H1 (cell line): ENCODE data around the gene CACNA2D1. TPM values are rescaled to one million over a fixed set of nuclear protein-coding genes. Genes with fewer than 3 reads are reported as not detected.

Source experiments
- CTCF ChIA-PET: fragments of 300-600 bp; sonication (Branson Sonifier 250); formaldehyde crosslinking; loops from one replicate; lab custom pipeline; 2021; ENCODE audit not compliant: partially characterized antibody; lab: Charles Lee
- POLR2A ChIA-PET: fragments of 300-600 bp; sonication (Branson Sonifier 250); formaldehyde crosslinking; loops from one replicate; lab custom pipeline; 2021; ENCODE audit warnings: inconsistent platforms; ENCODE audit not compliant: partially characterized antibody; lab: Charles Lee
- DNase-seq, 2 experiments: peaks; one replicate each; pipeline versions ENCODE4 v3.0.0 to v3.0.0-alpha.2; 2010 to 2022; ENCODE audit warnings: low spot score in 2 of 2, low read depth in 1 of 2, mixed read lengths in 1 of 2
- FAIRE-seq: peaks from 2 replicates; lab custom pipeline; 2011; peaks lifted over from hg19 to GRCh38; lab: Jason Lieb, UNC
- H2AFZ ChIP-seq: 2 replicates; pipeline ENCODE4 v1.8.1; 2012; ENCODE audit warnings: low read length, inconsistent platforms
- H2AK5ac ChIP-seq: 2 replicates; pipeline ENCODE4 v1.6.1; 2013; ENCODE audit warnings: low read depth, low read length
- H2BK120ac ChIP-seq: replicated peaks from 2 replicates; pipeline ENCODE3; 2013; ENCODE audit warnings: low read depth, low read length, inconsistent platforms
- H2BK12ac ChIP-seq: 2 replicates; pipeline ENCODE4 v1.6.1; 2013; ENCODE audit warnings: low read depth, low read length
- H2BK15ac ChIP-seq: 2 replicates; pipeline ENCODE4 v1.6.1; 2013; ENCODE audit warnings: low read length
- H2BK20ac ChIP-seq: 2 replicates; pipeline ENCODE4 v1.6.1; 2013; ENCODE audit warnings: low read length
- H2BK5ac ChIP-seq: 2 replicates; pipeline ENCODE4 v1.6.1; 2013; ENCODE audit warnings: low read depth, low read length
- H3K14ac ChIP-seq: 2 replicates; pipeline ENCODE4 v1.6.1; 2013; ENCODE audit warnings: inconsistent platforms; ENCODE audit not compliant: insufficient read length
- H3K18ac ChIP-seq: 2 replicates; pipeline ENCODE4 v1.6.1; 2013; ENCODE audit warnings: low read length; ENCODE audit errors: extremely low read depth
- H3K23ac ChIP-seq: 2 replicates; pipeline ENCODE4 v1.6.1; 2013; ENCODE audit warnings: inconsistent platforms; ENCODE audit not compliant: insufficient read length
- H3K23me2 ChIP-seq: 2 replicates; pipeline ENCODE4 v1.6.1; 2013; ENCODE audit warnings: low read depth, low read length
- H3K27ac ChIP-seq: 2 replicates; pipeline ENCODE4 v1.6.1; 2011; ENCODE audit warnings: low read depth, low read length, inconsistent platforms
- H3K27me3 ChIP-seq, 4 experiments: replicated peaks in 1 of 4; 1 replicate in 1 of 4; 2 replicates in 3 of 4; pipeline versions ENCODE4 v1.6.1 to v1.8.1; 2011 to 2013; ENCODE audit warnings: low read length in 3 of 4, mild to moderate bottlenecking in 3 of 4, inconsistent platforms in 2 of 4, mixed read lengths in 2 of 4, moderate library complexity in 1 of 4; ENCODE audit not compliant: control insufficient read depth in 3 of 4, insufficient read depth in 3 of 4; ENCODE audit errors: extremely low read depth in 1 of 4
- H3K36me3 ChIP-seq, 4 experiments: 2 replicates each; pipeline versions ENCODE4 v1.6.1 to v1.8.1; 2011 to 2013; ENCODE audit warnings: mild to moderate bottlenecking in 4 of 4, low read length in 3 of 4, moderate library complexity in 2 of 4, control low read depth in 1 of 4, inconsistent platforms in 1 of 4; ENCODE audit not compliant: insufficient read depth in 4 of 4, control insufficient read depth in 2 of 4
- H3K4ac ChIP-seq: replicated peaks from 2 replicates; pipeline ENCODE3; 2013; ENCODE audit warnings: low read length, low read depth, mixed read lengths, inconsistent platforms; ENCODE audit not compliant: insufficient read length
- H3K4me1 ChIP-seq, 4 experiments: replicated peaks in 1 of 4; 1 replicate in 1 of 4; 2 replicates in 3 of 4; pipeline versions ENCODE4 v1.6.1 to v1.8.1; 2011 to 2013; ENCODE audit warnings: low read length in 3 of 4, inconsistent platforms in 2 of 4, mixed read lengths in 1 of 4; ENCODE audit not compliant: insufficient read depth in 4 of 4, control insufficient read depth in 3 of 4
- H3K4me2 ChIP-seq, 2 experiments: 2 replicates each; pipeline versions ENCODE4 v1.6.1 to v1.8.1; 2011 to 2013; ENCODE audit warnings: low read depth in 2 of 2, low read length in 2 of 2, control low read depth in 1 of 2, inconsistent platforms in 1 of 2, mild to moderate bottlenecking in 1 of 2; ENCODE audit not compliant: insufficient read depth in 1 of 2
- H3K4me3 ChIP-seq, 4 experiments: fragments of 200-600, 300-600 bp in 1 of 4; sonication (generic), shearing (Covaris generic), sonication (Bioruptor Twin) in 1 of 4; 2 replicates each; pipeline versions ENCODE4 v1.5.1 to v1.8.1; 2011 to 2016; ENCODE audit warnings: low read length in 4 of 4, low read depth in 3 of 4, control low read depth in 2 of 4, inconsistent platforms in 2 of 4, mild to moderate bottlenecking in 2 of 4, mixed read lengths in 1 of 4, moderate library complexity in 1 of 4; ENCODE audit not compliant: insufficient read depth in 2 of 4; ENCODE audit errors: extremely low read depth in 1 of 4
- H3K56ac ChIP-seq: replicated peaks from 2 replicates; pipeline ENCODE3; 2013; ENCODE audit warnings: low read depth, mild to moderate bottlenecking, mixed read lengths, low read length, inconsistent platforms; ENCODE audit not compliant: insufficient read length
- H3K79me1 ChIP-seq: 2 replicates; pipeline ENCODE4 v1.6.1; 2013; ENCODE audit warnings: low read depth, low read length, control low read depth
- H3K79me2 ChIP-seq, 2 experiments: 2 replicates each; pipeline versions ENCODE4 v1.6.1 to v1.8.1; 2012 to 2013; ENCODE audit warnings: low read length in 2 of 2, mild to moderate bottlenecking in 2 of 2, inconsistent platforms in 1 of 2; ENCODE audit not compliant: insufficient read depth in 2 of 2, control insufficient read depth in 1 of 2
- H3K9ac ChIP-seq, 4 experiments: replicated peaks in 1 of 4; 1 replicate in 1 of 4; 2 replicates in 3 of 4; pipeline versions ENCODE4 v1.6.1 to v1.8.1; 2011 to 2013; ENCODE audit warnings: low read depth in 3 of 4, low read length in 3 of 4, control low read depth in 2 of 4, mild to moderate bottlenecking in 2 of 4, moderate library complexity in 2 of 4, inconsistent platforms in 1 of 4; ENCODE audit errors: extremely low read depth in 1 of 4
- H3K9me3 ChIP-seq, 2 experiments: 2 replicates each; pipeline versions ENCODE4 v1.6.1 to v1.8.1; 2012 to 2013; ENCODE audit warnings: mild to moderate bottlenecking in 2 of 2, moderate library complexity in 2 of 2, control low read depth in 1 of 2, inconsistent platforms in 1 of 2, low read depth in 1 of 2, low read length in 1 of 2, mixed read lengths in 1 of 2; ENCODE audit not compliant: insufficient read depth in 2 of 2
- H4K20me1 ChIP-seq, 2 experiments: replicated peaks in 1 of 2; 2 replicates each; pipeline versions ENCODE3 to v1.8.1; 2011 to 2013; ENCODE audit warnings: inconsistent platforms in 2 of 2, low read length in 2 of 2, mild to moderate bottlenecking in 1 of 2; ENCODE audit not compliant: insufficient read depth in 2 of 2, control insufficient read depth in 1 of 2
- H4K5ac ChIP-seq: 2 replicates; pipeline ENCODE4 v1.6.1; 2013; ENCODE audit warnings: low read length, low read depth, mixed read lengths, inconsistent platforms; ENCODE audit not compliant: insufficient read length
- H4K8ac ChIP-seq: 2 replicates; pipeline ENCODE4 v1.8.0; 2013; ENCODE audit warnings: mild to moderate bottlenecking, moderate library complexity, low read length, inconsistent platforms; ENCODE audit not compliant: insufficient read depth; ENCODE audit errors: extremely low read depth
- H4K91ac ChIP-seq: replicated peaks from 2 replicates; pipeline ENCODE3; 2013; ENCODE audit warnings: low read length, mixed read lengths, inconsistent platforms; ENCODE audit not compliant: insufficient read length
- BRCA1 ChIP-seq: IDR thresholded peaks from 2 replicates; pipeline ENCODE4 v1.6.1; 2012; ENCODE audit warnings: low read depth, low read length, improper control_type of control experiment
- CEBPB ChIP-seq: IDR thresholded peaks from 2 replicates; pipeline ENCODE4 v1.6.1; 2012; ENCODE audit warnings: low read depth, low read length
- E2F6 ChIP-seq: IDR thresholded peaks from 2 replicates; pipeline ENCODE4 v1.6.1; 2012; ENCODE audit warnings: inconsistent platforms
- GTF2F1 ChIP-seq: IDR thresholded peaks from 2 replicates; pipeline ENCODE4 v1.6.1; 2012; ENCODE audit warnings: low read depth, low read length, improper control_type of control experiment, borderline replicate concordance
- HDAC6 ChIP-seq: IDR thresholded peaks from one replicate; pipeline ENCODE4 v1.7.1; 2012; ENCODE audit warnings: low read depth, mild to moderate bottlenecking, inconsistent platforms, low read length, moderate library complexity
- MAX ChIP-seq: IDR thresholded peaks from 2 replicates; pipeline ENCODE4 v1.6.1; 2012; ENCODE audit warnings: inconsistent platforms
- ZNF274 ChIP-seq: IDR thresholded peaks from 2 replicates; pipeline ENCODE4 v1.7.0; 2012; ENCODE audit warnings: low read length, borderline replicate concordance; ENCODE audit errors: extremely low read depth
- WGBS, 2 experiments: shearing (Covaris generic) in 1 of 2; methylation state at CpG; one replicate each; pipeline versions ENCODE4 v1.1.6 to v1.1.7; 2013 to 2015; ENCODE audit warnings: low lambda C conversion rate in 2 of 2, mixed read lengths in 2 of 2, inconsistent platforms in 1 of 2, low coverage in 1 of 2, missing lambda C conversion rate in 1 of 2; ENCODE audit not compliant: insufficient replicate concordance in 2 of 2, insufficient coverage in 1 of 2, insufficient read length in 1 of 2; ENCODE audit errors: extremely low coverage in 1 of 2, missing lambda C conversion rate in 1 of 2; 5-methylcytosine and 5-hydroxymethylcytosine counted together
- polyA plus RNA-seq, 7 experiments: library from polyadenylated mRNA; depleted of rRNA in 3 of 7; stranded (reverse) in 5 of 7; unstranded in 2 of 7; fragments of >200 nt in 5 of 7; fragments of 200-250 nt in 2 of 7; gene quantifications; 1 replicate in 5 of 7; 2 replicates in 1 of 7; 4 replicates in 1 of 7; pipeline versions ENCODE4 v1.2.1 to v1.2.3, GENCODE V29; 2011 to 2013; ENCODE audit warnings: missing spikeins in 2 of 7, mixed read lengths in 2 of 7
- total RNA-seq: library from RNA; stranded (reverse); fragmentation: NEBNext Ultra II Directional; extraction: Animal tissue kit (Norgen Biotek cat#: 25700); gene quantifications from 2 replicates; pipeline ENCODE4 v1.2.1, GENCODE V29; 2021

Gene CACNA2D1
- total and polyA plus RNA-seq, 2 of the 8 experiments (the other 6 are each of a cell fraction or from before 2014, with no cell fraction given): 4.3 to 27.3 TPM

DNA sequence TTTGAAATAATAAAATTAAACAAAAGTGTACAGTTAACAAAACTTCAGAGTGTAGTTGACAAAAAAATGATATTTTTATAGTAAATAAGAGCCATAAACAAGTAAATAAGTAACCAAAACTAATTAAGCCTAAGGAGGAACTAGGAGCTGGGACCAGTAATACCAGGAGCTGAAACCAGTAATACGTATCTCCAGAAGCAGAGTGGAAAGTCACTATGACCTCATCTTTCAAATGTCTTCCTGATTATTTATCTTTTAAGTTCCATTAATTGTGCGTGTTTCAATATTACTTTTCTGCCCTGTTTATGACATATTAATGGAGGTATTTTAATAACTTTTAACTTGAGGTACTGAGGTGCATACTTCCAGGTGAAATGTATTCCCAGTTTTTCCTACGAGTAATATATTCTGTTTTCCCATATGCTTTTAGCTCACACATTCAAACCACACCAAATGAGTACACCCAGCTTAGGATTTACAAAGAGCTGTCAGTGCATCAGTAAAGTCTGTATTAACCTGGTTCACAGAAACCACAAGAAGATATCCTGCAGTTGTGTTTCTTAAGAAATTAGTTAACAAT lies 390.0 kb downstream of the CACNA2D1 start:
- H2BK120ac ChIP-seq: no peak overlapping the region
- no peak overlapping the region for H3K4me3 ChIP-seq
- H3K4me1 ChIP-seq: no peaks in the 10 kb centered on the region
- H2AK5ac ChIP-seq: no peak overlapping the region
- H4K5ac ChIP-seq: no peak overlapping the region
- no peak overlapping the region for H2BK20ac ChIP-seq
- H3K4me2 ChIP-seq: no peak overlapping the region
- no peak overlapping the region for H3K18ac ChIP-seq
- no peak overlapping the region for H3K4ac ChIP-seq
- no peak overlapping the region for H3K56ac ChIP-seq
- FAIRE-seq (no peak), DNase-seq (no peak)
- WGBS, 2 experiments: 91% methylated on average over 3 of the region's 3 CpGs; no CpG with 5 or more reads in 1 of the 2 experiments
- H3K23me2 ChIP-seq: no peaks in the 10 kb centered on the region
- no peaks in the 10 kb centered on the region for H3K9me3 ChIP-seq
- H2BK5ac ChIP-seq: no peak overlapping the region
- ChIA-PET CTCF (interaction anchor here (1.3 kb wide), 1 partner anchor 10 kb away, joined by 6 read pairs; no protein-coding TSS in a partner anchor), POLR2A (no interaction called here)
- no peak overlapping the region for H3K27ac ChIP-seq
- no peak overlapping the region for H2AFZ ChIP-seq
- no peak overlapping the region for H2BK12ac ChIP-seq
- no peak overlapping the region for H4K91ac ChIP-seq
- H3K23ac ChIP-seq: no peak overlapping the region
- H3K14ac ChIP-seq: no peak overlapping the region
- no peak overlapping the region for H4K8ac ChIP-seq
- H2BK15ac ChIP-seq: no peak overlapping the region
- H3K27me3 ChIP-seq: no peaks in the 10 kb centered on the region
- H3K9ac ChIP-seq: no peak overlapping the region
- H4K20me1 ChIP-seq: no peaks in the 10 kb centered on the region
- H3K79me2 ChIP-seq: no peaks in the 10 kb centered on the region
- H3K79me1 ChIP-seq: no peaks in the 10 kb centered on the region
- H3K36me3 ChIP-seq: no peaks in the 10 kb centered on the region
- TF ChIP-seq ZNF274 (no peak), HDAC6 (no peak), BRCA1 (no peak), GTF2F1 (no peak), MAX (no peak), CEBPB (no peak), E2F6 (no peak)
